Glomerular endothelial cell (primary cell): ENCODE data around the gene VGF. TPM values are rescaled to one million over a fixed set of nuclear protein-coding genes. Genes with fewer than 3 reads are reported as not detected.
"Not testable (repeated sequence)": the region's sequence is repeated elsewhere in the genome, so short reads cannot be mapped to it uniquely, and the experiment has no call there.

Experiments used
- DNase-seq: peaks from one replicate; pipeline ENCODE4 v3.0.0-alpha.2; 2011; ENCODE audit warnings: low read depth, low spot score; ENCODE audit errors: extremely low read depth
- total RNA-seq: library from RNA; depleted of rRNA; stranded (reverse); fragments of >200 nt; gene quantifications from 2 replicates; pipeline ENCODE4 v1.2.3, GENCODE V29; 2015

Gene VGF
- 0.92 TPM in 1 of 2 replicates, not detected in the other for total RNA-seq

GRCh38 chr7:101165075-101165957 lies at the start of gene VGF:
Gene VGF (minus strand): TSS chr7:101165569. CDS start chr7:101164843, 726 bp downstream.
- no peak for DNase-seq

GRCh38 chr7:101212014-101212413 lies 46.6 kb upstream of the VGF start:
- DNase-seq = no peak

- DNase-seq = no peak
Observed at GRCh38 chr7:101211501-101211900, 46.1 kb upstream of the VGF start.

- no peak for DNase-seq
Observed at GRCh38 chr7:101210143-101210542, 44.8 kb upstream of the VGF start.

- no peak for DNase-seq
Observed at GRCh38 chr7:101208794-101209193, 43.4 kb upstream of the VGF start.

- no peak for DNase-seq
Observed at GRCh38 chr7:101207459-101207858, 42.1 kb upstream of the VGF start.

GRCh38 chr7:101206665-101207042 lies 41.3 kb upstream of the VGF start:
- no peak for DNase-seq

GRCh38 chr7:101205901-101206664 lies 40.7 kb upstream of the VGF start:
- DNase-seq = no peak

GRCh38 chr7:101203740-101204738 lies 38.7 kb upstream of the VGF start:
- DNase-seq = not testable (repeated sequence)

GRCh38 chr7:101202603-101202918 lies 37.2 kb upstream of the VGF start:
- no peak for DNase-seq

GRCh38 chr7:101201695-101202602 lies 36.6 kb upstream of the VGF start:
- no peak for DNase-seq

GRCh38 chr7:101200862-101201599 lies 35.7 kb upstream of the VGF start, which contains the start of gene MOGAT3:
Gene MOGAT3 (minus strand): TSS chr7:101201036. CDS start chr7:101200854, 182 bp downstream.
- DNase-seq = no peak

- DNase-seq = no peak
Observed at GRCh38 chr7:101200504-101200861, 35.1 kb upstream of the VGF start.

- not testable (repeated sequence) for DNase-seq
Observed at GRCh38 chr7:101199522-101199921, 34.2 kb upstream of the VGF start.

- DNase-seq = no peak
Observed at GRCh38 chr7:101198476-101198875, 33.1 kb upstream of the VGF start.

GRCh38 chr7:101197991-101198390 lies 32.6 kb upstream of the VGF start:
- no peak for DNase-seq

GRCh38 chr7:101195884-101196283 lies 30.5 kb upstream of the VGF start:
- no peak for DNase-seq

- no peak for DNase-seq
Observed at GRCh38 chr7:101189109-101189508, 23.7 kb upstream of the VGF start.

- DNase-seq = no peak
Observed at GRCh38 chr7:101186844-101187428, 21.6 kb upstream of the VGF start.
